Ascending aorta (tissue), 2 donors: ENCODE results near the gene CRYM. TPM values are rescaled to one million over a fixed set of nuclear protein-coding genes. Genes with fewer than 3 reads are reported as not detected.
A peak's percentile ranks its signal among the peaks of the same experiment; 100 is the strongest.

Source experiments
- DNase-seq, 2 donors: peaks; one replicate each; pipeline ENCODE4 v3.0.0-alpha.2; 2019; ENCODE audit warnings: low spot score in 2 of 2
- H3K27ac ChIP-seq, 2 donors: fragments of 200-600 bp; sonication (generic); one replicate each; pipeline ENCODE4 v1.5.1; 2016 to 2017; ENCODE audit warnings: mild to moderate bottlenecking in 1 of 2
- H3K27me3 ChIP-seq: fragments of 200-600 bp; sonication (generic); one replicate; pipeline ENCODE4 v1.5.1; 2017
- H3K36me3 ChIP-seq, 2 donors: fragments of 200-600 bp; sonication (generic); one replicate each; pipeline ENCODE4 v1.5.1; 2016
- H3K4me1 ChIP-seq, 2 donors: fragments of 200-600 bp; sonication (generic); one replicate each; pipeline ENCODE4 v1.5.1; 2016 to 2017; ENCODE audit warnings: mild to moderate bottlenecking in 1 of 2
- H3K4me3 ChIP-seq, 2 donors: fragments of 200-600 bp; sonication (generic); one replicate each; pipeline ENCODE4 v1.5.1; 2016 to 2017; ENCODE audit warnings: mild to moderate bottlenecking in 1 of 2
- H3K9me3 ChIP-seq, 2 donors: fragments of 200-600 bp; sonication (generic); one replicate each; pipeline ENCODE4 v1.5.1; 2016
- intact Hi-C: fragments of 100-400 bp; cut with DNase I; formaldehyde crosslinking; loops from one replicate; pipeline ENCODE4 v1.15.1; 2023
- total RNA-seq: library from RNA; depleted of rRNA; stranded (reverse); fragments of >200 nt; gene quantifications from one replicate; pipeline ENCODE4 v1.1.0, GENCODE V29; 2016
- TF ChIP-seq, protein P1 (sequence below), 3 experiments: fragments of 200-600 bp in 2 of 3; fragments of 450-650 bp in 1 of 3; sonication (generic) in 2 of 3; IDR thresholded peaks; one replicate each; pipeline ENCODE4 v1.5.1; 2016 to 2019; ENCODE audit warnings: antibody characterized with exemption in 3 of 3, mild to moderate bottlenecking in 1 of 3, moderate library complexity in 1 of 3

The CRYM gene
- total RNA-seq, 1 donor from 2014 or later: not detected

DNA sequence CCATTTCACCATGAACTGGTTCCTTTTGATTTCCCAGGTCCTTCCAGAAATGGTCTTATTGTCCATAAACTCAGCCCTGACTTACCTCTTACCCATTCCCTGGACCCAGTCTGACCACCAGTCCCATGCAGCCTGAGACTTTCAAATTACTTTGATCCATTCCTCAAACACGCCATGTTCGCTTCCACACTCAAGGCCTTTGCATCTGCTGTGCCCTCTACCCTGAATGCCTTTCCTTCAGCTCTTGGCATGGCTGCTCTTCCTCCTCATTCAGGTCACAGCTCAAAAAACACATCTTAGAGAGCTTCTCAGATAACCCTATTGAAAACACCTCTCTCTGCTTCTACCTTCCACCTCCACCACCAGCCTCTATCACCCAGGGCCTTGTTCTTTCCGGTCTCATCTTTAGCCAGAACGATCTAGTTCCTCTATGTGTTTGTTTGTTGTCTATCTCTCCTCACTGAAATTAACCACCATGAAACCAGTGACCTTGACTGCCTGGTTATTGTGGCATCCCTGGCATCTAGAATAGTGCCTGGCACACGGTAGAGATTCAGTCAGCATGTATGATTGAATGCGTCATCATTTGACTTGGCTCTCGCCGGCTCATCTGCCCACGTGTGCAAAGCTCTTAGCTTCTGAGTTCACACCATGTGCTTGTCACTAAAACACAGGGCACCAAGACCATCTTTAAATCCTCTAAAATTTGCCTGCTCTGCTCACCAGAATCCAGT lies 12.8 kb downstream of the CRYM start:
- TF ChIP-seq, protein P1, sequence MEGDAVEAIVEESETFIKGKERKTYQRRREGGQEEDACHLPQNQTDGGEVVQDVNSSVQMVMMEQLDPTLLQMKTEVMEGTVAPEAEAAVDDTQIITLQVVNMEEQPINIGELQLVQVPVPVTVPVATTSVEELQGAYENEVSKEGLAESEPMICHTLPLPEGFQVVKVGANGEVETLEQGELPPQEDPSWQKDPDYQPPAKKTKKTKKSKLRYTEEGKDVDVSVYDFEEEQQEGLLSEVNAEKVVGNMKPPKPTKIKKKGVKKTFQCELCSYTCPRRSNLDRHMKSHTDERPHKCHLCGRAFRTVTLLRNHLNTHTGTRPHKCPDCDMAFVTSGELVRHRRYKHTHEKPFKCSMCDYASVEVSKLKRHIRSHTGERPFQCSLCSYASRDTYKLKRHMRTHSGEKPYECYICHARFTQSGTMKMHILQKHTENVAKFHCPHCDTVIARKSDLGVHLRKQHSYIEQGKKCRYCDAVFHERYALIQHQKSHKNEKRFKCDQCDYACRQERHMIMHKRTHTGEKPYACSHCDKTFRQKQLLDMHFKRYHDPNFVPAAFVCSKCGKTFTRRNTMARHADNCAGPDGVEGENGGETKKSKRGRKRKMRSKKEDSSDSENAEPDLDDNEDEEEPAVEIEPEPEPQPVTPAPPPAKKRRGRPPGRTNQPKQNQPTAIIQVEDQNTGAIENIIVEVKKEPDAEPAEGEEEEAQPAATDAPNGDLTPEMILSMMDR (IDR thresholded peaks at IDR 0.05): no peak
- Histone ChIP-seq H3K27me3 (no peaks in the 10 kb centered on the region), H3K4me3 (no peak overlapping the region), H3K9me3 (no peaks in the 10 kb centered on the region), H3K27ac (no peak overlapping the region), H3K36me3 (no peaks in the 10 kb centered on the region), H3K4me1 (no peaks in the 10 kb centered on the region)
- intact Hi-C loops: no loop called here
- DNase-seq: peak in 1 of 2 donors; percentile 35

DNA sequence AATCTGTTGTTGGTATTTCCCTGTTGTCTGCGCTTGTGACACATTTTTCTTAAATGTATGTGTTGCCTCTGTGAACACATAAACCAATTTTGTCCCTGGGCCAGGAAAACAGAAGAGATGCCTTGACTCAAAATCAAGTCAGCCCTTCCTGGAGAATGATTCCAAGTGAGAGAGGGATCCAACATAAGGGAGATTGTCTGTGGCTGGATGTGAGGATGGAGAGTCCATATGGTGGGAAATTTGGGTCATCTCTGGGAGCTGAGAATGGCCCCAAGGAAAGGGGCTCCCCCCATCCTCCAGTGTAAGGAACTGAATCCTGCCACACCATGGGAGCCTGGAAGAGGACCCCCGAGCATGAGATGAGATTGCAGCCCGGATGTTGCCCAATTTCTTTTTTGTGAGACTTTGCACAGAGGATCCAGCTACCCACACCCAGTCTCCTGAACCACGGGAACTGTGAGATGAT lies 13.5 kb downstream of the CRYM start:
- H3K27ac ChIP-seq: peak overlapping the region in 1 of 2 donors; percentile 23
- no peaks in the 10 kb centered on the region for H3K27me3 ChIP-seq
- no peaks in the 10 kb centered on the region for H3K4me1 ChIP-seq
- H3K9me3 ChIP-seq: no peaks in the 10 kb centered on the region
- no peak overlapping the region for H3K4me3 ChIP-seq
- peak in 1 of 2 donors; percentile 19 for DNase-seq
- TF ChIP-seq, protein P1 (IDR thresholded peaks at IDR 0.05): no peak
- intact Hi-C loops: no loop called here
- H3K36me3 ChIP-seq: no peaks in the 10 kb centered on the region

DNA sequence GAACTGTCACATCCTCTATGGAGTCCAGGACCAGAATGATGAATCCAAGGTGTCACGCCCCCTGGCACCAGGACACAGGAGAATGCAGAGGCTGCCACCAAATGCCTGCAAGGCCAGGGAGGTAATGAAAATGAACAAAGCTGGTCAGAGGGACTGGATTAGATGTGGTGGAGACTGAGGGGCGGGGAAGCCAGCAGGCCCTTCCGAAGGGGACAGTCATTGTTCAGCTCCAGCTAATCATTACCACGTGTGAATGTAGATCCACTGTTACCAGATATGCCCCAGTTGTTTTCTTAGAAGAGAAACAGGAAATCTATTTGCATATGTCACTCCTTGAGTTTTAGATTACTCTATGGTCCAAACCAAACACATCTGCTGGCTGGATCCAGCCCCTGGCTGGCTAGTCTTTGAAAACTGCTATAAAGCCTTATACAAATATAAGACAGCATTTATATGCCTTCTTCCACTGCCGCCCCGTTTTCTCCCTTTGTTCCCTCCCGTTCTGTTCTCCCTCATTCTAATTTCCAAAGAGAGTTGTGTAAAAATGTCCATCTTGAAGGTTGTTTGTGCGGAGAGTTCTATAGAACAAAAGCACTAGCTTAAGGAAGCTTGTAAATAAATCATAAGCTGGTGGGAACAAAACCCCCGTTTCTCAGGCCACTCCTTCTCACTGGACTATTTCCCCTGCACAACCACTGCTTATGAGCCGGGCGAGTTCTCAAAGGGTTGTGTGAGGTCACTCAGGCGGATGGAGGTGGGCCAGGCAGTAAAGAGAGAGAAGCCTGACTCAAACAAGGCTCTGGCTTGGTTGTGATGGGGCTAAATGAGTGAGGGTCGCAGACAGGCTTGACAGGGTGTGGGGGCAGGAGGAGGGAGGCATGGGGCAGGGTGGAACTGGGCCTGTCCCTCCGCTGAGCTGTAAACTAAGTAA lies 14.2 kb downstream of the CRYM start:
- TF ChIP-seq, protein P1 (IDR thresholded peaks at IDR 0.05): no peak
- H3K27ac ChIP-seq: peak overlapping the region in 1 of 2 donors; percentile 23
- intact Hi-C loops: no loop called here

DNA sequence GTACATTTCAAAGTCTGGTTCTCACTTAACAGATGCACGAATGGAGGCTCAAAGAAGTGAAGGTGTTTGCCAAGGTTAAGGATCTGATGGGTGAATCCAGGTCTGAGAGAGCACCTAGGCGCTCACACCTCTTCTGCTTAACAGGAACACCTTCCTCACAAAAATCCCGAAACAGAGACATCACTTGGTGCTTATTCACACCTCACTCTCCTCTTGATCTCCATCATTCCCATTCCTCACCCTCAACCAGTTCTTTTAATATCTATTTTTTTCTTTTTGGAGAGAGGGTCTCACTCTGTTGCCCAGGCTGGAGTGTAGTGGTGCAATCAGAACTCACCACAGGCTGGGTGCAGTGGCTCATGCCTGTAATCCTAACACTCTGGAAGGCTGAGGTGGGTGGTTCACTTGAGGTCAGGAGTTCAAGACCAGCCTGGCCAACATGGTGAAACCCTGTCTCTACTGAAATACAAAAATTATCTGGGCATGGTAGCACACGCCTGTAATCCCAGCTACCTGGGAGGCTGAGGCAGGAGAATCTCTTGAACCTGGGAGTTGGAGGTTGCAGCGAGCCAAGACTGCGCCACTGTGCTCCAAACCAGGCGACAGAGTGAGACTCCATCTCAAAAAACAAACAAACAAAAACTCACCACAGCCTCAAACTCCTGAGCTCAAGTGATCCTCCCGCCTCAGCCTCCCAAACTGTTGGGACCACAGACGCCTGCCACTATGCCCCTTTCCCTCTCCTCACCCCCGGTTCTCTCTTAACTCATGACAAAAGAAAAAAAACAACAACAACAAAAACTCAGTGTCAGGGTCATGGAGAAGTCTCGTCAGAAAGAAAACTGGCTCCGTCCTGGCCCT lies 15.1 kb downstream of the CRYM start:
- intact Hi-C loops: no loop called here
- Histone ChIP-seq H3K9me3 (no peaks in the 10 kb centered on the region), H3K27ac (no peak overlapping the region), H3K36me3 (no peaks in the 10 kb centered on the region), H3K4me3 (no peak overlapping the region), H3K27me3 (no peaks in the 10 kb centered on the region), H3K4me1 (no peaks in the 10 kb centered on the region)
- peak in 1 of 2 donors; percentile 35 for DNase-seq
- TF ChIP-seq, protein P1 (IDR thresholded peaks at IDR 0.05): no peak

More for the DNA sequence above, 14.2 kb downstream of the CRYM start:
- no peaks in the 10 kb centered on the region for H3K4me1 ChIP-seq
- H3K27me3 ChIP-seq: no peaks in the 10 kb centered on the region
- H3K9me3 ChIP-seq: no peaks in the 10 kb centered on the region
- no peak overlapping the region for H3K4me3 ChIP-seq
- no peaks in the 10 kb centered on the region for H3K36me3 ChIP-seq
- peak in 1 of 2 donors; percentile 60 for DNase-seq
